Testis (tissue), 3 donors: ENCODE results near the gene DTNB. TPM values are rescaled to one million over a fixed set of nuclear protein-coding genes. Genes with fewer than 3 reads are reported as not detected.

Source experiments
- DNase-seq: peaks from one replicate; pipeline ENCODE4 v3.0.0-alpha.2; 2019
- H3K27ac ChIP-seq, 2 donors: fragments of 200-600 bp; sonication (generic); one replicate each; pipeline ENCODE4 v1.5.1; 2019
- H3K27me3 ChIP-seq: fragments of 200-600 bp; sonication (generic); one replicate; pipeline ENCODE4 v1.5.1; 2019
- H3K36me3 ChIP-seq: fragments of 200-600 bp; sonication (generic); one replicate; pipeline ENCODE4 v1.5.1; 2017; ENCODE audit warnings: low read depth; ENCODE audit errors: missing control alignments
- H3K4me1 ChIP-seq: fragments of 200-600 bp; sonication (generic); one replicate; pipeline ENCODE4 v1.5.1; 2019
- H3K4me3 ChIP-seq, 2 donors: fragments of 200-600 bp; sonication (generic); one replicate each; pipeline ENCODE4 v1.5.1; 2017 to 2019
- H3K9me3 ChIP-seq: fragments of 200-600 bp; sonication (generic); one replicate; pipeline ENCODE4 v1.5.1; 2017
- POLR2A ChIP-seq: fragments of 450-650 bp; IDR thresholded peaks from one replicate; pipeline ENCODE4 v1.6.1; 2017; ENCODE audit warnings: antibody characterized with exemption, mild to moderate bottlenecking, moderate library complexity
- WGBS, 2 donors: methylation state at CpG; one replicate each; pipeline ENCODE4 v1.1.5; 2018; 5-methylcytosine and 5-hydroxymethylcytosine counted together
- intact Hi-C: fragments of 100-400 bp; cut with DNase I; formaldehyde crosslinking; loops from one replicate; pipeline ENCODE4 v1.15.1; 2023; ENCODE audit warnings: low total_unique reads
- polyA plus RNA-seq: library from polyadenylated mRNA; stranded (reverse); fragments of 350-450 nt; fragmentation: Illumina TruSeq; extraction: RNeasy Lipid Tissue Mini Kit (QIAGEN cat#74804); gene quantifications from one replicate; pipeline ENCODE4 v1.2.3, GENCODE V29; 2014; ENCODE audit warnings: low read depth, low replicate concordance; ENCODE audit not compliant: insufficient read depth
- total RNA-seq, 2 donors: library from RNA; depleted of rRNA; stranded (reverse); fragments of >200 nt; gene quantifications; one replicate each; pipeline ENCODE4 v1.2.3, GENCODE V29; 2016
- TF ChIP-seq, protein P1 (sequence below), 3 experiments: fragments of 450-650 bp in 2 of 3; fragments of 200-600 bp in 1 of 3; sonication (generic) in 1 of 3; IDR thresholded peaks; one replicate each; pipeline ENCODE4 v1.5.1; 2016 to 2019; ENCODE audit warnings: antibody characterized with exemption in 3 of 3, mild to moderate bottlenecking in 2 of 3, moderate library complexity in 1 of 3

The DTNB gene
- total and polyA plus RNA-seq, 3 donors from 2014 or later = 21.9 to 47.3 (median 45.1) TPM

DNA sequence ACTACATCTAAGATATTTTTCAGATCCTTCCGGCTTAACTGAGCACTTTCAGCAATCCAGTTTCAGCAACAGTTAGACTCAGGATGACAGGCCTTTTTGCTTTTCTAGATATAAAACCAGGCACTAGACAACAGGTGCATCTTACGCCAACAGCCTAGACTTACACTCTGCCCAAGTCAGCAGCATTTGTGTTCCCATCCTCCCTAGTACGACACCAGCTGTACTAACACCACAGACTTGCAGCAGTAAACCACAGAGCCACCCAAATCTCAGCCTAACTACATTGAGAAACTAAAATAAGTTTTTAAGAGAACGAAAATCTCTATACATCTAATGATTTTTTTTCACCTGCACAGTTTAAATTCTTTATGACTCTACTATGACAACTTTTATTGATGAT, 241.8 kb downstream of the DTNB start:
- H3K27me3 ChIP-seq = no peaks in the 10 kb centered on the region
- no peak for TF ChIP-seq POLR2A
- TF ChIP-seq, protein P1, sequence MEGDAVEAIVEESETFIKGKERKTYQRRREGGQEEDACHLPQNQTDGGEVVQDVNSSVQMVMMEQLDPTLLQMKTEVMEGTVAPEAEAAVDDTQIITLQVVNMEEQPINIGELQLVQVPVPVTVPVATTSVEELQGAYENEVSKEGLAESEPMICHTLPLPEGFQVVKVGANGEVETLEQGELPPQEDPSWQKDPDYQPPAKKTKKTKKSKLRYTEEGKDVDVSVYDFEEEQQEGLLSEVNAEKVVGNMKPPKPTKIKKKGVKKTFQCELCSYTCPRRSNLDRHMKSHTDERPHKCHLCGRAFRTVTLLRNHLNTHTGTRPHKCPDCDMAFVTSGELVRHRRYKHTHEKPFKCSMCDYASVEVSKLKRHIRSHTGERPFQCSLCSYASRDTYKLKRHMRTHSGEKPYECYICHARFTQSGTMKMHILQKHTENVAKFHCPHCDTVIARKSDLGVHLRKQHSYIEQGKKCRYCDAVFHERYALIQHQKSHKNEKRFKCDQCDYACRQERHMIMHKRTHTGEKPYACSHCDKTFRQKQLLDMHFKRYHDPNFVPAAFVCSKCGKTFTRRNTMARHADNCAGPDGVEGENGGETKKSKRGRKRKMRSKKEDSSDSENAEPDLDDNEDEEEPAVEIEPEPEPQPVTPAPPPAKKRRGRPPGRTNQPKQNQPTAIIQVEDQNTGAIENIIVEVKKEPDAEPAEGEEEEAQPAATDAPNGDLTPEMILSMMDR (IDR thresholded peaks at IDR 0.05) = no peak
- no peak overlapping the region for H3K4me3 ChIP-seq
- WGBS, 2 donors = 95 to 97% methylated on average over 4 of the region's 4 CpGs
- H3K4me1 ChIP-seq = no peaks in the 10 kb centered on the region
- no peak for DNase-seq
- no peak overlapping the region for H3K27ac ChIP-seq
- no peaks in the 10 kb centered on the region for H3K36me3 ChIP-seq
- intact Hi-C loops = no loop called here
- H3K9me3 ChIP-seq = no peaks in the 10 kb centered on the region

DNA sequence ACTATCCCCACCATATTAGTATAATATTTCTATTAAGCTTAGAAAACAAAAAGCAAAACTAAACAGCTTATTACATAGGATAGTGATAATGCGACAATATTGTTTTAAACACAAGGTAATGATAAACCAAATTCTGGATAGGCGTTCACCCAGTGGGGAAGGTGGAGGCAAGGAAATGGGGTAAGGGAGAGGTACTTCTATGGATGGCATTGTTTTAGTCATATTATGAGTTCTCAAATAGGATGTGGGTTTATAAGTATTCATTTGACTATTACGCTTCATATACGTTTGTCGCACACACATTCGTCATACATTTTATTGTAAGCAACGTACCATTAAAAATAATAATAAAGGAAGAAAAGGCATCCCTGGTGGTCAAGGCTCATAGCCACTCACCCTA, 242.8 kb downstream of the DTNB start:
- TF ChIP-seq, protein P1 (IDR thresholded peaks at IDR 0.05) = no peak
- no peak for TF ChIP-seq POLR2A
- no peak overlapping the region for H3K4me3 ChIP-seq
- H3K27ac ChIP-seq = no peak overlapping the region
- H3K4me1 ChIP-seq = no peaks in the 10 kb centered on the region
- H3K36me3 ChIP-seq = no peaks in the 10 kb centered on the region
- no peaks in the 10 kb centered on the region for H3K27me3 ChIP-seq
- WGBS, 2 donors = 96% methylated on average over 7 of the region's 7 CpGs
- H3K9me3 ChIP-seq = no peaks in the 10 kb centered on the region
- intact Hi-C loops = no loop called here
- no peak for DNase-seq

- no peak overlapping the region for H3K27ac ChIP-seq
- H3K4me1 ChIP-seq = no peaks in the 10 kb centered on the region
- no peaks in the 10 kb centered on the region for H3K9me3 ChIP-seq
- 94 to 100% methylated on average over 3 of the region's 3 CpGs for WGBS, 2 donors
- H3K4me3 ChIP-seq = no peak overlapping the region
- no peaks in the 10 kb centered on the region for H3K27me3 ChIP-seq
- TF ChIP-seq, protein P1 (IDR thresholded peaks at IDR 0.05) = no peak
- no peak for TF ChIP-seq POLR2A
- intact Hi-C loops = no loop called here
- no peak for DNase-seq
- H3K36me3 ChIP-seq = no peaks in the 10 kb centered on the region
These were observed 247.1 kb downstream of the DTNB start for GRCh38 chr2:25426326-25426725.

- Histone ChIP-seq H3K4me1 (no peaks in the 10 kb centered on the region), H3K4me3 (no peak overlapping the region), H3K36me3 (no peaks in the 10 kb centered on the region), H3K9me3 (no peaks in the 10 kb centered on the region), H3K27me3 (no peaks in the 10 kb centered on the region), H3K27ac (no peak overlapping the region)
- 93 to 96% methylated on average over 6 of the region's 6 CpGs for WGBS, 2 donors
- TF ChIP-seq POLR2A = no peak
- TF ChIP-seq, protein P1 (IDR thresholded peaks at IDR 0.05) = no peak
- DNase-seq = no peak
- intact Hi-C loops = no loop called here
These were observed 248.8 kb downstream of the DTNB start for GRCh38 chr2:25424426-25425028.

DNA sequence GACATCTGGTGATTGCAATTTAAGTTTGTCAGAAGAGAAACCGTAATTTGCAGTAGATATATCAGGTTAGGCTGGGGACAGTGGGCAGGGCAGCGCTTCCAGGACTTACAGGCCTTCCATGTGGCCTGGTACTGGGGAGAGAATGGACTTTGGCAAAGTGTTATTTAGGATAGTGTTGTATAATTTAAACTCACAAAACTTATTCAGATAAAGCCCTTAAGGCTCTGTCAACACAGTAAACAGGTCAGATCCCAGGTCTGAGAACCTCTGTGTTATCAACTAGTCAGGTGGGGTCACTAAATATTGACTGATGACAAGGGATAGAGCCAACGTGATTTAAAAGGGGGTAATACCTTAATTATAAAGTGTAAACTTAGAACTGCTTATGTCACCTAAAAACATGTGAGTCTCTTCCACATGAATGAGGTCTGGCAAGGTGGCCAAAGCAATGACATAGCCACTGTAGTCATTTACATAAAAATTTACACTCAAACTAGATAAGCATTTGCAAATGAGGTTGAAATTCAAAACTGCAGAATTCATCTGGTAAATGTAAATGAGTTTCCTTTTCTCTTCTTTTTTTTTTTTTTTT, 251.5 kb downstream of the DTNB start:
- no peaks in the 10 kb centered on the region for H3K27me3 ChIP-seq
- DNase-seq = no peak
- H3K9me3 ChIP-seq = no peaks in the 10 kb centered on the region
- H3K4me1 ChIP-seq = no peaks in the 10 kb centered on the region
- no peak overlapping the region for H3K27ac ChIP-seq
- no peak for TF ChIP-seq POLR2A
- TF ChIP-seq, protein P1 (IDR thresholded peaks at IDR 0.05) = no peak
- WGBS, 2 donors = 76 to 84% methylated on average over 3 of the region's 3 CpGs
- intact Hi-C loops = no loop called here
- no peak overlapping the region for H3K4me3 ChIP-seq
- no peaks in the 10 kb centered on the region for H3K36me3 ChIP-seq
